ENCODE data around the gene PAIP1.
A peak's percentile ranks its signal among the peaks of the same experiment; 100 is the strongest.
"Not testable (repeated sequence)": the region's sequence is repeated elsewhere in the genome, so short reads cannot be mapped to it uniquely, and the experiment has no call there.

Gene PAIP1

GRCh38 chr5:43570450-43571158, 13.7 kb upstream of the PAIP1 start:
- DNase-seq: no peak

- DNase-seq: no peak
Observed at GRCh38 chr5:43569236-43569746, 12.4 kb upstream of the PAIP1 start.

- DNase-seq: no peak
Observed at GRCh38 chr5:43567967-43568366, 11.1 kb upstream of the PAIP1 start.

- DNase-seq: no peak
Observed at GRCh38 chr5:43565043-43565442, 8.2 kb upstream of the PAIP1 start.

- DNase-seq: no peak
Observed at GRCh38 chr5:43564289-43564850, 7.5 kb upstream of the PAIP1 start.

GRCh38 chr5:43563321-43563720, 6.4 kb upstream of the PAIP1 start:
- no peak for DNase-seq

- DNase-seq: no peak
Observed at GRCh38 chr5:43561356-43561755, 4.5 kb upstream of the PAIP1 start.

- no peak for DNase-seq
Observed at GRCh38 chr5:43560128-43560527, 3.3 kb upstream of the PAIP1 start.

GRCh38 chr5:43556607-43556856, 345 bp downstream of the PAIP1 start:
- not testable (repeated sequence) for DNase-seq

- DNase-seq: peak; percentile 36
Observed at GRCh38 chr5:43555895-43556606, 826 bp downstream of the PAIP1 start.

- no peak for DNase-seq
Observed at GRCh38 chr5:43554497-43554896, 2.4 kb downstream of the PAIP1 start.

- no peak for DNase-seq
Observed at GRCh38 chr5:43553381-43553780, 3.5 kb downstream of the PAIP1 start.

- no peak for DNase-seq
Observed at GRCh38 chr5:43551731-43552130, 5.1 kb downstream of the PAIP1 start.

- not testable (repeated sequence) for DNase-seq
Observed at GRCh38 chr5:43549272-43549671, 7.6 kb downstream of the PAIP1 start.

- no peak for DNase-seq
Observed at GRCh38 chr5:43548358-43548757, 8.5 kb downstream of the PAIP1 start.

GRCh38 chr5:43547532-43547931, 9.3 kb downstream of the PAIP1 start:
- DNase-seq: no peak

- DNase-seq: no peak
Observed at GRCh38 chr5:43543434-43543833, 13.4 kb downstream of the PAIP1 start.

- no peak for DNase-seq
Observed at GRCh38 chr5:43540746-43541145, 16.1 kb downstream of the PAIP1 start.

GRCh38 chr5:43536972-43537371, 19.9 kb downstream of the PAIP1 start:
- no peak for DNase-seq

GRCh38 chr5:43533646-43534045, 23.2 kb downstream of the PAIP1 start:
- no peak for DNase-seq

GRCh38 chr5:43530648-43531047, 26.2 kb downstream of the PAIP1 start:
- no peak for DNase-seq

GRCh38 chr5:43523662-43524072, 33.2 kb downstream of the PAIP1 start:
- no peak for DNase-seq

- DNase-seq: no peak
Observed at GRCh38 chr5:43520615-43521014, 36.3 kb downstream of the PAIP1 start.

GRCh38 chr5:43515678-43516048, 41.2 kb downstream of the PAIP1 start:
- DNase-seq: no peak
